GM21360 (cell line): ENCODE data around the gene PBOV1.
"Not testable (repeated sequence)": the region's sequence is repeated elsewhere in the genome, so short reads cannot be mapped to it uniquely, and the experiment has no call there.

Source experiments
- ATAC-seq: cut with Tn5 transposase; IDR thresholded peaks from one replicate; pipeline ENCODE4 v1.9.1; 2021; ENCODE audit warnings: mild to moderate bottlenecking, moderate library complexity; ENCODE audit not compliant: unreplicated experiment

PBOV1 gene

GRCh38 chr6:138239774-138240173 is 21.5 kb upstream of the PBOV1 start:
- ATAC-seq: no peak

DNA sequence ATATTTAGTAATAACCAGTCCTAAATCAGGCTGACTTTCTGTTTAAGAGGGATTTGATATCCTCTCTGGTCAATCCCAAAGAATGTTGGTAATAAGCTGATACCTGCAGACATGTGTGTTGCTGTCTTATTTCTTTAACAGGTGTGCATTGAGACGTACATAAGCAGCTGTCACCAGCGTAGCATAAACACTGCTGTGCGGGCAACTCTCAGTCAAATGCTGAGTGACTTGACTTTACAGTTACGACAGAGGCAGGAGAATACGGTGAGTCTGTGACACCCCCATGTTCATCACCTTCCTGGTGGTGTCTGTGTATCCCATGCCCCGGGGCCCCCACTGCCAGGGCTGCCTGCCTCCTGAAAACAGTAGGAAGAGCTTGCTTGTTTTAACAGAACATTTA is 20.1 kb upstream of the PBOV1 start:
- no peak for ATAC-seq

DNA sequence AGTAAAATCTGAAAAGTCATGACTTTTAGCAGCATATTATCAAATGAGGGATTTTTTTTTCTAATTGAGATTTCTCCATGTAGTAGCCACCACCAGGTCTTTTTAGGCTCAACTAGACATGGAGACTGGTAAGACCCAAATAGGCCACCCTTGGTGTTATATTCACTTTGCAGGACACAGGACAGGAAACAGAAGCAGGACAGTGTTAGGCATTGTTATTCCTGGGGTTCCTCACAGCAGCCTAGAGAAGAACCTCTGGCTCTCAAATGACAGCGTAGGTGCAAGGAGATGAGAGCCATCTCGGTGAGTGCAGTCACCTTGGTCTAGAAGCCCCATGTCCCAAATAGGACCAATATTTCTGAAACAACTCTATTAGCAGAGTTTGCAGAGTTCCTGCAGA is 19.2 kb upstream of the PBOV1 start:
- ATAC-seq: no peak

DNA sequence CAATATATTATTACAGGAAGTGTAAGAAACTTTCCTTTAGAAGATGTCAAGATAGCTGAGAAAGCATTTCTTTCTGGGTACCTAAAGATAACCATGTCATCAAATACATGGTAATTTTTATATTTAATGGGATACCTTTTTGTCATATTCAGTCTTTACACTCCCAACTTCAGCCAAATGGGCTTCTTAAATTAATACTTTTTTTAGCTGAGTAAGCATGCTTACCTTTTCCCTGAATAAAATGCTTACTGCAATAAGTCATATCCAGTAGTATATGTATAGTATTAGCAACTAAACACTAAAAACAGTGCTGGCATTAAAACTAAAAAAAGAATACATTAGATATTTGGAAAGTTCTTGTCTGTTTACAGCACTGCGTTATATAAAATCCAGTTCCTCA is 17.4 kb upstream of the PBOV1 start:
- ATAC-seq: no peak

DNA sequence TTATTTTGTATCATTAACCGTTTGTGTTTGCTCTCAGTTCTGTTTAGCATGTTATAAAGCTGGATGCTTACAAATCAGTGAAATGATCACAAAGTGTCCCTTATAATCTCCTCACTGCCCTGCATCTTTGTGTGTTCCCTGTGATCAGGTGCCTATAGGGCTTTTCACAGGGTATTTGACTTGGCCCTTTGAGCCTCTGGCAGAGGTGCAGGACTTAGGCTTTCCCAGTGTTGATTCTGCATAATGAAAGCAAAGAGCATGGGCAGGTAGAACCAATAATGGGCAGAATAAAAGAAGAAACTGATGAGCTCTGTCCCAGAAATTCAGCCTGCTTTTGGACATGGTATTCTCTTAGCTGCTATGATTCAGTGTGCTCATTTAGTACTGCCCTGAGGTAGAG is 16.9 kb upstream of the PBOV1 start:
- ATAC-seq: no peak

- no peak for ATAC-seq
Measured at GRCh38 chr6:138234363-138234762, 16.1 kb upstream of the PBOV1 start.

DNA sequence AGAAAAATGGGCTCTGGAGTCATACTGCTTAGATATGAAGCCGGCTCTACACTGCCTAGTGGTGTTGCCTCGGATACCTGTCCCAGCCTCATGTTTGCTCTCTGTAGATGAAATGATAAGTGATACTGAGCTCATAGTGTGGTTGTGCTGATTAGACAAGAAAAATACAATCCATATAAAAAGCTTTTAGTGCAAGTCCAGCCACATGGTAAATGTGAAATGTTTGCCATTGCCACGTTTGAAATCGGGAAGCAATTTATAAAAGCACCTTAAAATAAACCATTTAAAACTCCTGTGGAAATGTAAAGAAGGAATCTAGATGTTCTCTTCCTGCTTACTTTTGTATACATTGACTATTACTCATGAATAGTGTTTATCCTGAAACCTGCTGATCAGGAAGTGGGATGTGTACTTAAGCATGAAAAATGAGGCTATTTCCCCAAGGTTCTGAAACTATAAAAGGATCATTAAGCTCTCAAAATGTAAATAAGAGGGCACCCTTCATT is 13.1 kb upstream of the PBOV1 start:
- ATAC-seq: no peak

- no peak for ATAC-seq
Measured at GRCh38 chr6:138230759-138231380, 12.6 kb upstream of the PBOV1 start.

GRCh38 chr6:138230221-138230620 is 11.9 kb upstream of the PBOV1 start:
- ATAC-seq: no peak

DNA sequence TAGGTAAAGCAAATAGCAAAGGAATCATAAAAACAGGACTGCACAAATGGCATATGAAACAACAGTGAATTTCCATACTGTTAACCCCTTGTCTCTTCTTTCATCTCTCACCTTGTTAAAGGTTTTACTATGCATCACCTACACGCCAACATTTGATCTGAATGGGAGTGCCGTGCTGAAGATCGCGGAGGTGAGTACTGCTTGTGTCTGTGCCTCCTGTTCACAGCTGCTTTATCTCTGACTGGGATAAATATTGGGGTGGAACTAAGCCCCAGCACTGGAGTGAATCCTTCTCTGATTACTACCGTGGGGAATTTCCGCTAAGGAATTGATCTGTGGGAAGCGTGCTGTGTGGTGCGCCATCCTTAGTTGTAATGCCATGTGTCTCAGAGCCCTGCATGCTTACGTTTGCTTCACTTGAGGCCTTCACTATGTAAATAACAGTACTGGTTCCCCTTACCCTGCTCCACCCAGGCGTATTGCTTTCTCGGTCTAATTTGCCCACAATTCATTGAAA is 11.4 kb upstream of the PBOV1 start:
- ATAC-seq: no peak

DNA sequence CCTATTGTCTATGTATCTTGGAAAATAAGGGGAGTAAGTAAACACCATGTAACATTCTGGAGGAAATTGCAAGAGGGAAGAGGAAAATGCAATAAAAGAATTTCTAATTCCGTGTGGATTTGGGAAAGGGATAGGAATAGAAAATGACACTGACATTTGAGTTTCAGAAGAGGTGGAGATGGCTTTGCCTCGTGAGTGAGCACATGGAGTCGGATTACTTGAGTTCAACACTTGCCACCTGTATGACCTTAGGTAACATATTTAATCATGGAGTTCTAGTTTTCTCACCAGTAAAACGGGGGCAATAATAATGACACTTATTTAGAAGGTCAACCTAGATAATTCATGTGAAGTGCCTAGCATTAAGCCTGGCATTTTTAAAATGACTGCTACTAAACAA is 10.8 kb upstream of the PBOV1 start:
- no peak for ATAC-seq

GRCh38 chr6:138227316-138227781 is 9.1 kb upstream of the PBOV1 start:
- ATAC-seq: no peak

DNA sequence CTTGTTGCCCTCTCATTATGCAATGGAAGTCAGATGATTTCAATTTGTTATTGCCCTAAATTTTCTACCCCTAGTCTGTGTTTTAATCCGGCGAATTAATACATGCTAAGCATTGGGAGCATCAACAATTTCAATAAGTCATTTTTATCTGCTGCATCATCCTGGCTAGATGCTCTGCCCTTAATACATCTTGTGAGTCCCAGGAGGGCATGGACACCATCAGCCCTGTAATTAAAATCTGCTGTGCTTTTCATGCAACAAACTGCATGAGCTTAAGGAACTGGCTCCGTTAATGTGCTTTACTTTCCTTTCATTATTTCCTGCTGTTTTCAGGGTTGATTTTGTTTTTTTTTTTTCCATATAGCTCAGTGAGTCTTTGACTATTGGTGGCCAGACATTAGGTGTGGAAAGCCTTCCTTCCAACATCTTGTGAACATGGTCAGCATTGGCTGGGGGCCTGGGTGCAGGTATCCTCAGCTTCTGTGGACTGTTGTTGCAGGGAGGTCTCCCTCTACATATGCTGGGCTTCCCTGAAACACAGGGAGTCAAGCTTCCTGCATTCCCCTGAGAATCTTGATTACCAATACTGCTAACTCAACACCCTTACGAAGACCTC is 8.5 kb upstream of the PBOV1 start:
- ATAC-seq: no peak

- ATAC-seq: no peak
Measured at GRCh38 chr6:138225953-138226352, 7.7 kb upstream of the PBOV1 start.

GRCh38 chr6:138222901-138223546 is 4.7 kb upstream of the PBOV1 start:
- no peak for ATAC-seq

DNA sequence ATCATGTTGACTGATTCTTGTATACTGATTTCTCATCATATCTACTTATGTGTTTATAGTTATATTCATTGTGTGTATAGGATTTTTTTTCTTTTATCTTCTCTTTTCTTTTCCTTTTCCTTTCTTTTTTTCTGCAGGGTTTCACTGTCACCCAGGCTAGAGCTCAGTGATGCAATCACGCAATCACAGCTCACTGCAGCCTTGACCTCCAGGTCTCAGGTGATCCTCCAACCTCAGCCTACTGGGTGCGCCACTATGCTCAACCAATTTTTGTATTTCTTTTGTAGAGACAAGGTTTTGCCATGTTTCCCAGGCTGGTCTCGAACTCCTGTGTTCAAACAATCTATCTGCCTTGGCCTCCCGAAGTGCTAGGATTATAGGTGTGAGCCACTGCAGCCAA is 1.6 kb upstream of the PBOV1 start:
- no peak for ATAC-seq

GRCh38 chr6:138219398-138219797 is 1.1 kb upstream of the PBOV1 start:
- ATAC-seq: no peak

- ATAC-seq: no peak
Measured at GRCh38 chr6:138215093-138215782, 3.1 kb downstream of the PBOV1 start.

- not testable (repeated sequence) for ATAC-seq
Measured at GRCh38 chr6:138212530-138212929, 5.8 kb downstream of the PBOV1 start.

DNA sequence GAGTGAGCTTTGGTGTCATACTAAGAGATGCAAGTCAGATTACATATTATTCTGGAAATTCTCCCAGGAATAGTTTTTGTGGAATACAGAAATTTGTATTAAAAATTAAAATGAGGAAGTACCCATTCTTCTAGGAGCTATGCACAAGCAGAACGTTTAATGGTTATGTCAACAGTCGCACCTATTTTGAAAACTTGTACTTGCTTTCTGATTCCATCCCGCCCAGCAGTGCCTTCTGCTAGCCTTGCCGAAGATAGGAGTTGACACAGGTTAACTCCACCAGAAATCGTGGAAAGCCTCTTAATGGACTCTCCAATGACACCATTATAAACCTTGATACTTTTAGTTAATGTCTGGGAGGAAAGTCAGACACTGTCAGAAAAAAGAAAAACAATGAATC is 6.7 kb downstream of the PBOV1 start:
- ATAC-seq: no peak

GRCh38 chr6:138211048-138211581 is 7.2 kb downstream of the PBOV1 start:
- ATAC-seq: no peak
